Inflammatory macrophage (primary cell): ENCODE measurements around the gene KRT23.

Experiments used
- DNase-seq, 2 donors: peaks; one replicate each; pipeline ENCODE4 v3.0.0-alpha.2; 2020 to 2022
- total RNA-seq, 18 experiments: gene quantifications; one replicate each; lab custom pipeline; 2026; ENCODE audit warnings: mixed read lengths in 6 of 18, inconsistent platforms in 2 of 18; lab: John Stamatoyannopoulos, UW

The KRT23 gene
- 0 to 0.78 (median 0.10) reads per million in 18 experiments for total RNA-seq

GRCh38 chr17:40937384-40937819 lies at the start of gene KRT23:
Gene KRT23 (minus strand): TSS chr17:40937646. CDS start chr17:40936603, 1,043 bp downstream.
- DNase-seq: no peak

- no peak for DNase-seq
These were observed 49.5 kb upstream of the KRT23 start for GRCh38 chr17:40986920-40987319.

- DNase-seq: no peak
These were observed 46.8 kb upstream of the KRT23 start, which contains the start of gene KRT40 for GRCh38 chr17:40984226-40984625. Gene KRT40 (minus strand): TSS chr17:40984326. CDS start chr17:40984273, 53 bp downstream.

- no peak for DNase-seq
These were observed 43.7 kb upstream of the KRT23 start for GRCh38 chr17:40981115-40981514.

GRCh38 chr17:40980596-40980995 lies 43.1 kb upstream of the KRT23 start:
- DNase-seq: no peak

- no peak for DNase-seq
These were observed 42.7 kb upstream of the KRT23 start for GRCh38 chr17:40980117-40980516.

GRCh38 chr17:40978575-40979151 lies 41.2 kb upstream of the KRT23 start:
- no peak for DNase-seq

- no peak for DNase-seq
These were observed 38.1 kb upstream of the KRT23 start for GRCh38 chr17:40975516-40975915.

GRCh38 chr17:40974366-40974765 lies 36.9 kb upstream of the KRT23 start:
- no peak for DNase-seq

GRCh38 chr17:40967582-40967981 lies 30.1 kb upstream of the KRT23 start:
- DNase-seq: no peak

- DNase-seq: no peak
These were observed 29.4 kb upstream of the KRT23 start, which contains the start of gene KRT39 for GRCh38 chr17:40966848-40967247. Gene KRT39 (minus strand): TSS chr17:40966948. CDS start chr17:40966856, 92 bp downstream.

GRCh38 chr17:40963838-40964237 lies 26.4 kb upstream of the KRT23 start:
- no peak for DNase-seq

- DNase-seq: no peak
These were observed 24.7 kb upstream of the KRT23 start for GRCh38 chr17:40962059-40962561.

- DNase-seq: no peak
These were observed 24.1 kb upstream of the KRT23 start for GRCh38 chr17:40961591-40961990.

- DNase-seq: no peak
These were observed 22.7 kb upstream of the KRT23 start for GRCh38 chr17:40960144-40960543.

GRCh38 chr17:40958086-40958953 lies 20.9 kb upstream of the KRT23 start:
- DNase-seq: no peak

- DNase-seq: peak; percentile 45 to 50
These were observed 19.2 kb upstream of the KRT23 start for GRCh38 chr17:40956401-40957254.

- DNase-seq: peak; percentile 51 to 70
These were observed 16.4 kb upstream of the KRT23 start for GRCh38 chr17:40953881-40954280.

- DNase-seq: peak; percentile 75 to 89
These were observed 15.2 kb upstream of the KRT23 start for GRCh38 chr17:40952661-40953060.

GRCh38 chr17:40952154-40952553 lies 14.7 kb upstream of the KRT23 start:
- no peak for DNase-seq

GRCh38 chr17:40951011-40951622 lies 13.7 kb upstream of the KRT23 start:
- no peak for DNase-seq

- no peak for DNase-seq
These were observed 12.7 kb upstream of the KRT23 start for GRCh38 chr17:40950176-40950575.
